Keratinocyte (primary cell): ENCODE results near the gene HENMT1.

Experiments used
- CTCF ChIP-seq, 3 experiments: IDR thresholded peaks in 1 of 3; conservative IDR thresholded peaks in 1 of 3; optimal IDR thresholded peaks in 1 of 3; 2 replicates in 2 of 3; 3 replicates in 1 of 3; pipeline versions ENCODE3 to v1.5.1; 2011; ENCODE audit warnings: low read length in 3 of 3, mild to moderate bottlenecking in 3 of 3, moderate library complexity in 2 of 3, control low read depth in 1 of 3, inconsistent platforms in 1 of 3; ENCODE audit not compliant: insufficient read depth in 2 of 3; ENCODE audit errors: extremely low read depth in 1 of 3
- EZH2 ChIP-seq: IDR thresholded peaks from one replicate; pipeline ENCODE4 v1.6.1; 2012; ENCODE audit warnings: inconsistent platforms, mild to moderate bottlenecking, low read length, moderate library complexity

- TF ChIP-seq CTCF (optimal IDR thresholded peaks at IDR 0.05 in 1 of 3, IDR thresholded peaks at IDR 0.05 in 1 of 3, conservative IDR thresholded peaks at IDR 0.05 in 1 of 3; ENCODE audit: extremely low read depth in 1 of 3, insufficient read depth in 2 of 3, low read length in 3 of 3), result no peak
- no peak for TF ChIP-seq EZH2
These were observed 32.2 kb downstream of the HENMT1 start for GRCh38 chr1:108628665-108629064.
